ENCODE results near the gene ZBTB38.

Gene ZBTB38

GRCh38 chr3:141354517-141354916 is 13.8 kb upstream of the ZBTB38 start:
- Mint-ChIP-seq H3K4me3 (no peak overlapping the region), H3K27me3 (ENCODE audit: low read depth) (peaks cover 4% of the 10 kb centered on the region), H3K4me1 (no peaks in the 10 kb centered on the region), H3K36me3 (ENCODE audit: low read depth) (peaks cover 4% of the 10 kb centered on the region), H3K27ac (no peak overlapping the region), H3K9me3 (peaks cover under 1% of the 10 kb centered on the region)
- TF ChIP-seq CTCF (IDR thresholded peaks at IDR 0.05; ENCODE audit: unreplicated experiment in 3 of 3), result no peak

GRCh38 chr3:141355242-141355641 is 13.1 kb upstream of the ZBTB38 start:
- Mint-ChIP-seq H3K27me3 (ENCODE audit: low read depth) (peaks cover 4% of the 10 kb centered on the region), H3K4me1 (no peaks in the 10 kb centered on the region), H3K9me3 (no peaks in the 10 kb centered on the region), H3K27ac (no peak overlapping the region), H3K36me3 (ENCODE audit: low read depth) (peaks cover 3% of the 10 kb centered on the region), H3K4me3 (no peak overlapping the region)
- no peak for TF ChIP-seq CTCF (IDR thresholded peaks at IDR 0.05; ENCODE audit: unreplicated experiment in 3 of 3)

- peaks cover 4% of the 10 kb centered on the region for H3K4me1 Mint-ChIP-seq
- H3K9me3 Mint-ChIP-seq, result no peaks in the 10 kb centered on the region
- TF ChIP-seq CTCF (IDR thresholded peaks at IDR 0.05; ENCODE audit: unreplicated experiment in 3 of 3), result no peak
- H3K4me3 Mint-ChIP-seq, result no peak overlapping the region
- peak overlapping the region in 1 of 3 experiments; percentile 44 for H3K27ac Mint-ChIP-seq
- no peaks in the 10 kb centered on the region for H3K36me3 Mint-ChIP-seq (ENCODE audit: low read depth)
- peaks cover 4% of the 10 kb centered on the region for H3K27me3 Mint-ChIP-seq (ENCODE audit: low read depth)
These were observed 12.3 kb upstream of the ZBTB38 start for GRCh38 chr3:141356046-141356445.

- Mint-ChIP-seq H3K4me1 (peaks cover 13% of the 10 kb centered on the region), H3K27me3 (ENCODE audit: low read depth) (no peaks in the 10 kb centered on the region), H3K36me3 (ENCODE audit: low read depth) (peaks cover 4% of the 10 kb centered on the region), H3K4me3 (peak overlapping the region in 2 of 3 experiments; percentile 27 to 55), H3K9me3 (peaks cover 10% of the 10 kb centered on the region), H3K27ac (peak overlapping the region; percentile 50 to 94 (median 72))
- TF ChIP-seq CTCF (IDR thresholded peaks at IDR 0.05; ENCODE audit: unreplicated experiment in 3 of 3), result peak; percentile 63 to 77 (median 75)
These were observed 7.3 kb upstream of the ZBTB38 start for GRCh38 chr3:141360888-141361598.

GRCh38 chr3:141362736-141363135 is 5.6 kb upstream of the ZBTB38 start:
- H3K4me3 Mint-ChIP-seq, result no peak overlapping the region
- peak overlapping the region in 1 of 3 experiments; percentile 22 for H3K27ac Mint-ChIP-seq
- peaks cover 4% of the 10 kb centered on the region for H3K36me3 Mint-ChIP-seq (ENCODE audit: low read depth)
- no peak for TF ChIP-seq CTCF (IDR thresholded peaks at IDR 0.05; ENCODE audit: unreplicated experiment in 3 of 3)
- H3K9me3 Mint-ChIP-seq, result peaks cover 10% of the 10 kb centered on the region
- H3K4me1 Mint-ChIP-seq, result peaks cover 30% of the 10 kb centered on the region
- H3K27me3 Mint-ChIP-seq (ENCODE audit: low read depth), result no peaks in the 10 kb centered on the region

GRCh38 chr3:141365201-141365600 is 3.1 kb upstream of the ZBTB38 start:
- Mint-ChIP-seq H3K27ac (peak overlapping the region; percentile 87 to 100 (median 99)), H3K27me3 (ENCODE audit: low read depth) (no peaks in the 10 kb centered on the region), H3K9me3 (peaks cover 10% of the 10 kb centered on the region), H3K4me3 (no peak overlapping the region), H3K4me1 (peaks cover 54% of the 10 kb centered on the region), H3K36me3 (ENCODE audit: low read depth) (peaks cover 5% of the 10 kb centered on the region)
- TF ChIP-seq CTCF (IDR thresholded peaks at IDR 0.05; ENCODE audit: unreplicated experiment in 3 of 3), result no peak
